ENCODE measurements around the gene KRTAP3-2. TPM values are rescaled to one million over a fixed set of nuclear protein-coding genes. Genes with fewer than 3 reads are reported as not detected.

Gene KRTAP3-2
- polyA plus RNA-seq, 3 donors = not detected

DNA sequence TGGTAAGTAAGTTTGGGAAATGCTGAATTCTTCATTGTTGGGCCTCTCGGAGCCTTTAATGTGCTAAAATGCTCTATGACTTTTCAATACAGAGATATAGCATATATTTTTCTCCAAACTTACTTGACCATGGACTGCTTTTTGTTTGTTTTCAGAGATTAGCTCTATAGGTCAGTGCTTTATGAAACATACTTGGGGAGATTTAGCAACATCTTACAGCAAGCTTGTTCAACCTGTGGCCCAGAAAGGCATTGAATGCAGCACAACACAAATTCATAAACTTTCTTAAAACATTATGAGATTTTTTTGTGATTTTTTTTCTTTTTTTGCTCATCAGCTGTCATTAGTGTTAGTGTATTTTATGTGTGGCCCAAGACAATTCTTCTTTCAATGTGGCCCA is 10.2 kb upstream of the KRTAP3-2 start:
- no peak for TF ChIP-seq CTCF (IDR thresholded peaks at IDR 0.05)
- Histone ChIP-seq H2AFZ (ENCODE audit: insufficient read depth, low read depth, low read length, poor library complexity, severe bottlenecking) (no peak overlapping the region), H3K4me1 (ENCODE audit: control insufficient read depth in 1 of 2, insufficient read depth in 2 of 2, low read length in 2 of 2) (no peaks in the 10 kb centered on the region), H3K4me2 (replicated peaks; ENCODE audit: extremely low read depth, low read length, poor library complexity, severe bottlenecking) (no peak overlapping the region), H3K9ac (ENCODE audit: insufficient read depth, low read length, poor library complexity, severe bottlenecking) (no peak overlapping the region), H3K9me3 (replicated peaks in 1 of 2; ENCODE audit: control insufficient read depth in 1 of 2, insufficient read depth in 1 of 2, low read length in 2 of 2) (no peaks in the 10 kb centered on the region), H3K27me3 (ENCODE audit: control insufficient read depth in 2 of 2, insufficient read depth in 2 of 2, low read length in 2 of 2) (no peaks in the 10 kb centered on the region), H4K20me1 (ENCODE audit: insufficient read depth, low read length) (no peaks in the 10 kb centered on the region), H3K4me3 (replicated peaks in 1 of 3; ENCODE audit: low read depth in 2 of 3, low read length in 3 of 3) (no peak overlapping the region), H3K79me2 (ENCODE audit: insufficient read depth, low read length) (no peaks in the 10 kb centered on the region), H3K27ac (ENCODE audit: low read depth in 1 of 2, low read length in 2 of 2) (no peak overlapping the region), H3K36me3 (replicated peaks in 1 of 2; ENCODE audit: control insufficient read depth in 1 of 2, insufficient read depth in 2 of 2, low read length in 2 of 2) (no peaks in the 10 kb centered on the region)
- no peaks in the 10 kb centered on the region for H3K36me3 Mint-ChIP-seq
- DNase-seq = no peak
- intact Hi-C loops (cut with micrococcal nuclease) = no loop called here
- no peak overlapping the region for H3K27ac Mint-ChIP-seq
- peaks cover 0 to 3% (median 3%) of the 10 kb centered on the region in 3 donors for H3K27me3 Mint-ChIP-seq (ENCODE audit: low read depth in 3 of 3)
- no peak overlapping the region for H3K4me3 Mint-ChIP-seq
- peaks cover 0 to 2% (median 0%) of the 10 kb centered on the region in 7 donors for H3K9me3 Mint-ChIP-seq
- no CpG with 5 or more reads among the region's 1 CpG for WGBS (ENCODE audit: insufficient coverage)
- H3K4me1 Mint-ChIP-seq = no peaks in the 10 kb centered on the region

DNA sequence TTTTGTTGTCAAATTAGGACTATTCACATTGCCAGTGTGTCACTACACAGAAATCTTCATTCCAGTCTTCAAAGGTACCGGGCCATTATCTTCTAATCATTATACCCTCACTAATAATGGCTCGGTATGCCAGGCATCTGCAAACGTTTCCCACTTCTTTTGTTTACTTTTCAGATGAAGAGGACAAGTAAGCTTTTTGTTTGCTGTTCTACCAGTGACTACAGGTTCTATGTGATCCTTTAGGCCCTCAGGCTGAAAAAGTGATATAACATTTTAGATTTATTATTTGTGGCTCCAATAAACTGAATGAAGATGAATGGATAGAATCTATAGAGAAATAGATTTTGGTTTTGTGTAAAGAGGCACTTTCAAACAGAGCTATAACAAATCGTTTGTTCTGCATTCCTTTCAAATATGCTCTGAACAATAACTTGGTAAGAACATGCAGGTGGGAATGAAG is 9.6 kb upstream of the KRTAP3-2 start:
- no peak overlapping the region for H2AFZ ChIP-seq (ENCODE audit: insufficient read depth, low read depth, low read length, poor library complexity, severe bottlenecking)
- H3K4me1 Mint-ChIP-seq = no peaks in the 10 kb centered on the region
- intact Hi-C loops (cut with micrococcal nuclease) = no loop called here
- H3K4me3 Mint-ChIP-seq = no peak overlapping the region
- H3K27ac Mint-ChIP-seq = no peak overlapping the region
- H3K79me2 ChIP-seq (ENCODE audit: insufficient read depth, low read length) = no peaks in the 10 kb centered on the region
- H3K36me3 Mint-ChIP-seq = no peaks in the 10 kb centered on the region
- no peaks in the 10 kb centered on the region for H3K4me1 ChIP-seq (ENCODE audit: control insufficient read depth in 1 of 2, insufficient read depth in 2 of 2, low read length in 2 of 2)
- no peaks in the 10 kb centered on the region for H3K27me3 ChIP-seq (ENCODE audit: control insufficient read depth in 2 of 2, insufficient read depth in 2 of 2, low read length in 2 of 2)
- peaks cover 2 to 3% (median 3%) of the 10 kb centered on the region in 3 donors for H3K27me3 Mint-ChIP-seq (ENCODE audit: low read depth in 3 of 3)
- no peaks in the 10 kb centered on the region for H3K9me3 ChIP-seq (replicated peaks in 1 of 2; ENCODE audit: control insufficient read depth in 1 of 2, insufficient read depth in 1 of 2, low read length in 2 of 2)
- no peak for TF ChIP-seq CTCF (IDR thresholded peaks at IDR 0.05)
- H3K9ac ChIP-seq (ENCODE audit: insufficient read depth, low read length, poor library complexity, severe bottlenecking) = no peak overlapping the region
- H3K4me2 ChIP-seq (replicated peaks; ENCODE audit: extremely low read depth, low read length, poor library complexity, severe bottlenecking) = no peak overlapping the region
- no peak for DNase-seq
- H3K4me3 ChIP-seq (replicated peaks in 1 of 3; ENCODE audit: low read depth in 2 of 3, low read length in 3 of 3) = no peak overlapping the region
- no peaks in the 10 kb centered on the region for H3K36me3 ChIP-seq (replicated peaks in 1 of 2; ENCODE audit: control insufficient read depth in 1 of 2, insufficient read depth in 2 of 2, low read length in 2 of 2)
- no peaks in the 10 kb centered on the region for H4K20me1 ChIP-seq (ENCODE audit: insufficient read depth, low read length)
- H3K27ac ChIP-seq (ENCODE audit: low read depth in 1 of 2, low read length in 2 of 2) = no peak overlapping the region
- H3K9me3 Mint-ChIP-seq = peaks cover 0 to 2% (median 0%) of the 10 kb centered on the region in 7 donors
- WGBS (ENCODE audit: insufficient coverage) = 100% methylated on average over 1 of the region's 4 CpGs
